ENCODE data around the gene CDC25B.

The CDC25B gene

DNA sequence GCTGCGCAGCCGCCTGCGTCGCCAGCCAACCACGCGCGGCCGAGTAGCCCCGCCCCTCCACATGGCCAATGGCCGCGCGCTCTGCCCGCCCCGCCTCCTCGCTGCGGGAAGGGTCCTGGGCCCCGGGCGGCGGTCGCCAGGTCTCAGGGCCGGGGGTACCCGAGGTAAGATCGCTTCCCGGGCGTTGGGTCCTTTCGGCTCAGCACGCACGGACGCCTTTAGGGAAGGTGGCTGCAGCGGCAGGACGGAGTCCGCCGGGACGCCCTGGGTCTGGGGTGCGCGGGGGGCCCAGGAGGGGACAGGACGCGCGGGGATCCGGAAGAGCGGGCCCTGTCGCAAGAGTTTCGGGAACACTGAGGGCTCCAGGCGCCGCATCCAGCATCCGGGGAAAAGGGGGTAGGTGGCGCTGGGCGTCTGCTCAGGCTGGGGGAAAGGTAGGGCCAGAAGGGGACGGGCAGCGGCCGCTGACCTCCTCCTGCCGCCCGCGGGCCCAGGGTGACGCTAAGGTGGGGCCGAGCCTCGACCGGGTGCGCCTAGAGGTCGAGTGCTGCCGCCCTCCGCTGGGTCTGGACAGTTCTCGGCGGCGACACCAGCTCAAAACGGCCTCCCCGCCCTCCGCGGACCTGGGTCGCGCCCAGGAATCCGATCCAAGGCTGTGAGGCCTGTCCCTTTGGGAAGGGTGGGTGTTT lies 50.8 kb downstream of the CDC25B start, which contains the start of gene MAVS:
Gene MAVS (plus strand): TSS at position 95 of the 689 bp plus-strand sequence. CDS start 7,791 bp downstream, outside the sequence.
- peak within 1 kb of the TSS; percentile 71 for H3K4me3 ChIP-seq (ENCODE audit: low read depth, low read length)
- TF ChIP-seq, protein P1, sequence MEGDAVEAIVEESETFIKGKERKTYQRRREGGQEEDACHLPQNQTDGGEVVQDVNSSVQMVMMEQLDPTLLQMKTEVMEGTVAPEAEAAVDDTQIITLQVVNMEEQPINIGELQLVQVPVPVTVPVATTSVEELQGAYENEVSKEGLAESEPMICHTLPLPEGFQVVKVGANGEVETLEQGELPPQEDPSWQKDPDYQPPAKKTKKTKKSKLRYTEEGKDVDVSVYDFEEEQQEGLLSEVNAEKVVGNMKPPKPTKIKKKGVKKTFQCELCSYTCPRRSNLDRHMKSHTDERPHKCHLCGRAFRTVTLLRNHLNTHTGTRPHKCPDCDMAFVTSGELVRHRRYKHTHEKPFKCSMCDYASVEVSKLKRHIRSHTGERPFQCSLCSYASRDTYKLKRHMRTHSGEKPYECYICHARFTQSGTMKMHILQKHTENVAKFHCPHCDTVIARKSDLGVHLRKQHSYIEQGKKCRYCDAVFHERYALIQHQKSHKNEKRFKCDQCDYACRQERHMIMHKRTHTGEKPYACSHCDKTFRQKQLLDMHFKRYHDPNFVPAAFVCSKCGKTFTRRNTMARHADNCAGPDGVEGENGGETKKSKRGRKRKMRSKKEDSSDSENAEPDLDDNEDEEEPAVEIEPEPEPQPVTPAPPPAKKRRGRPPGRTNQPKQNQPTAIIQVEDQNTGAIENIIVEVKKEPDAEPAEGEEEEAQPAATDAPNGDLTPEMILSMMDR (IDR thresholded peaks at IDR 0.05; ENCODE audit: low read depth, low read length), result no peak
- TF ChIP-seq, protein P2, sequence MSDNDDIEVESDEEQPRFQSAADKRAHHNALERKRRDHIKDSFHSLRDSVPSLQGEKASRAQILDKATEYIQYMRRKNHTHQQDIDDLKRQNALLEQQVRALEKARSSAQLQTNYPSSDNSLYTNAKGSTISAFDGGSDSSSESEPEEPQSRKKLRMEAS (IDR thresholded peaks at IDR 0.05; ENCODE audit: low read depth, low read length), result peak; percentile 63
- peak; percentile 87 for TF ChIP-seq POLR2A (IDR thresholded peaks at IDR 0.05; ENCODE audit: extremely low read depth, insufficient read length)
- TF ChIP-seq MYC (IDR thresholded peaks at IDR 0.05; ENCODE audit: low read depth, low read length), result peak; percentile 84
- DNase-seq (ENCODE audit: low read depth), result peak; percentile 91

DNA sequence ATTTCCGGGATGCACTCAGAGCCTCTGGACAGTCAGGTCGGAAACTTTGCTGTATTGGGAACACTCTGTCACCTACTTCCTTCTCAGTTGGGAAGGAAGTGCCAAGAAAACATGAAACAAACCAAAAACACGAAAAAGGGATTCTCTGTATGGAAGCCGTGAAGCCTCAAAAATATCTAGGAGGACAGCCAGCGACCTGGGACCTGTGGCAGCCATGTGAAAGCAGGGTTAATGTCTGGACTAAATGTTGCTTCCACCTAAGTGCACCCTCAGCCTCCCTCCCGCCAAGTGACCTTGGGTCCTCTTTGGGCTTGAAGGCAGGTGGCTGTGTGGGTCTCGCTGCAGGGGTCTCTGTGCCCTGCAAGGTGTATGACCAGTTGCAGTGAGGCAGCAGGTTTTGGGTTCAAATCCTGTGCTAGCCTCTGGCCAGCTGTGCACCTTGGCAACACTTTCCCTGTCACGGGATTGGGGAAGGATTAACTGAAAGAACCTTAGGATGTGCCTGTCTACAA lies 51.4 kb downstream of the CDC25B start:
- TF ChIP-seq, protein P2 (IDR thresholded peaks at IDR 0.05; ENCODE audit: low read depth, low read length), result no peak
- TF ChIP-seq, protein P1 (IDR thresholded peaks at IDR 0.05; ENCODE audit: low read depth, low read length), result no peak
- TF ChIP-seq MYC (IDR thresholded peaks at IDR 0.05; ENCODE audit: low read depth, low read length) (no peak), POLR2A (IDR thresholded peaks at IDR 0.05; ENCODE audit: extremely low read depth, insufficient read length) (no peak)
- DNase-seq (ENCODE audit: low read depth), result no peak

DNA sequence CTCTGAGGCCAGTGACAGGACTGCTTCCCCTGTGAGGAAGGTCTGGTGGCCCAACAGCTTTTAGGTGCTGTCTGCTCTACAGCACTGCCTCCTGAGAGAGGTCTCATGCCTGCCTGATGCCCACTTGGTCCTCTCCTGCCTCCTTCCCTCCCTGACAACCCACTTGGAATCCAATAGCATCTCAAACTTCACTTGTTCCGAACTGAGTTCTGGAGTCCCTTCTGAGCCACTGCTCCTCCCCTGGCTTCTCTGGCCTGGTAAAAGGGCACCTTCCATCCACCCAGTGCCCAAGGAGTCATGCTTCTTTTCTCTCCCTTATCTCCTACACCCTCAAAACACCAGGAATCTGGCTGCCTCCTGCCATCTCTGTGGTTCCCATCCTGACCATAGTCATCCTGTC lies 52.5 kb downstream of the CDC25B start:
- no peak overlapping the region for H3K4me3 ChIP-seq (ENCODE audit: low read depth, low read length)
- DNase-seq (ENCODE audit: low read depth), result no peak
- no peak for TF ChIP-seq MYC (IDR thresholded peaks at IDR 0.05; ENCODE audit: low read depth, low read length)
- TF ChIP-seq, protein P2 (IDR thresholded peaks at IDR 0.05; ENCODE audit: low read depth, low read length), result no peak
- TF ChIP-seq POLR2A (IDR thresholded peaks at IDR 0.05; ENCODE audit: extremely low read depth, insufficient read length), result no peak
- TF ChIP-seq, protein P1 (IDR thresholded peaks at IDR 0.05; ENCODE audit: low read depth, low read length), result no peak

More for the DNA sequence above, 51.4 kb downstream of the CDC25B start:
- peak overlapping the region; percentile 71 for H3K4me3 ChIP-seq (ENCODE audit: low read depth, low read length)

DNA sequence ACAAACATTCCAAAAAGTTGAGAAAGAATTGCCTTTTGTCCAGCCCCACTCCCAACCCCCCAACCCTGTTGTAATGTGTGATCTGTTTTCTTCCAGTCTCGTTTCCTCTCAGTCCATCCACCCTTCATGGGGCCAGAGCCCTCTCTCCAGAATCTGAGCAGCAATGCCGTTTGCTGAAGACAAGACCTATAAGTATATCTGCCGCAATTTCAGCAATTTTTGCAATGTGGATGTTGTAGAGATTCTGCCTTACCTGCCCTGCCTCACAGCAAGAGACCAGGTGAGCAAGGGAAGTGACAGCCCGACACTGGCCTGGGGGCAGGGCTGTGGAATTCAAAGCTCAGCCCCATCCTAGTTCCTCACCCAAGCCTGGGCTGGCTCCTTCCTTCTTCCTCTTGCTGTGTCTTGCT lies 58.4 kb downstream of the CDC25B start:
- DNase-seq (ENCODE audit: low read depth), result no peak
- H3K4me3 ChIP-seq (ENCODE audit: low read depth, low read length), result no peak overlapping the region
- TF ChIP-seq MYC (IDR thresholded peaks at IDR 0.05; ENCODE audit: low read depth, low read length) (no peak), POLR2A (IDR thresholded peaks at IDR 0.05; ENCODE audit: extremely low read depth, insufficient read length) (no peak)
- TF ChIP-seq, protein P1 (IDR thresholded peaks at IDR 0.05; ENCODE audit: low read depth, low read length), result no peak
- TF ChIP-seq, protein P2 (IDR thresholded peaks at IDR 0.05; ENCODE audit: low read depth, low read length), result no peak

Measured in NB4 (cell line).